CD4-positive, alpha-beta T cell treated with Interleukin-2 at 100 ng/mL for 4 hours (primary cell): ENCODE measurements around the gene TRAPPC12.
"Not testable (repeated sequence)": the region's sequence is repeated elsewhere in the genome, so short reads cannot be mapped to it uniquely, and the experiment has no call there.

Source experiments
- DNase-seq: peaks from one replicate; pipeline ENCODE4 v3.0.0-alpha.2; 2020; ENCODE audit warnings: low spot score

The TRAPPC12 gene

GRCh38 chr2:3505771-3506170 lies 126.3 kb downstream of the TRAPPC12 start:
- DNase-seq, result no peak

DNA sequence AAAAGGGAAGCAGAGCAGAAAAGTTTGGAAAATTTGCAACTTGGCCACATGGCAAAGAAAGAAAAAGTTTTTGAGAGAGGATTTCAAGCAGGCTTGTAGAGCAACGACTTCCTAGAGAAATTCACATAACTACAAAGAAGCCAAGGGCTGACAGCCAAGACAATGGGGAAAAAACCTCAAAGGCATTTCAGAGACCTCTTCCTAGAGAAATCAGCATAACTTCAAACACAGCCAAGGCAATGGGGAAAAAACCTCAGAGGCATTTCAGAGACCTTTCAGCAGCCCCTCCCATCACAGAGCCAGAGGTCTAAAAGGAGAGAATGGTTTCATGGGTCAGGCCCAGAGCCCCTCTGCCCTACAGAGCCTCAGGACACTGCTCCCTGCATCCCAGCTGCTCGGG lies 132.6 kb downstream of the TRAPPC12 start:
- no peak for DNase-seq

- no peak for DNase-seq
Observed at GRCh38 chr2:3513026-3513810, 133.7 kb downstream of the TRAPPC12 start.

- DNase-seq, result not testable (repeated sequence)
Observed at GRCh38 chr2:3515438-3515837, 135.9 kb downstream of the TRAPPC12 start.

DNA sequence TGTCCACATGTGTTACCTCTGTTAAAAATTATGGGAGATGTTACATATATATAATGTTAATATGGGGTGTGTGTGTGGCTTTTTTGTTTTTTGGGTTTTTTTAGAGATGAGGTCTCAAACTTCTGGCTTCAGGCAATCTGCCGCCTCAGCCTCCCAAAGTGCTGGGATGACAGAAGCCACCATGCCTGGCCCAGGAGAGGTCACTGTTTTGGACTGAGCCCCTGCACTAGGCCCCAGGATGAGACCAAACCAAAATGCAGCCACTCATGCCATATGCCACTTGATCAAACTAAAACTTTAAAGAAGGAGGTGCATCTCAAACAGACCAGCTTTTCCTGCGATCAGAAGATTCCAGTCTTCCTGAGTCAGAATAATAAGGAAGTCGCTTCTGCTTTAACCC lies 137.3 kb downstream of the TRAPPC12 start:
- DNase-seq, result no peak

DNA sequence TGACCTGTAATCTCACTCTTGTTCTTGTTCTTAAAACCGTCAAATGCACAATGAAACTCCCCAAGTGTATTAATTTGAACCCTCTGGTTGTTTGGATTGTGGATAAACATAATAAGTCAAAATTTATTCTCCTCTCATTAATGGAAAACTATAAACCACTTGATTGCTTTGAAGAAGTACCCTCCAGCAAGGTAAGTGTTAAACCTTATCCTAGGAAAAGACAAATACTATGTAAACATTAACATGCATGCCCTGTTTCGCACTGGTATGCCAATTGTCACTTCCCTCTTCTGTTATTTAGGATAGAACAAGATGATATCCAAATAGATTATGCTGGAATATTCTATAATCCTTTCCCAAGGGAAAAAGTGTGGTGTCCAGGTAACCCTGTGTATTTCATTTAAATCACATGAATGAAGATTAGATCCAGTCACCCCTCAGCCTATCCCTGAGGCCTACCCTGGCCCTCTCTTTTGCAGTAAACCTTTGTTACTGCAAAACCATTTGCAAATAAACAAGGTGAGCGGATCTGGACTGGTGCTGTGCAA lies 138.5 kb downstream of the TRAPPC12 start:
- DNase-seq, result no peak

DNA sequence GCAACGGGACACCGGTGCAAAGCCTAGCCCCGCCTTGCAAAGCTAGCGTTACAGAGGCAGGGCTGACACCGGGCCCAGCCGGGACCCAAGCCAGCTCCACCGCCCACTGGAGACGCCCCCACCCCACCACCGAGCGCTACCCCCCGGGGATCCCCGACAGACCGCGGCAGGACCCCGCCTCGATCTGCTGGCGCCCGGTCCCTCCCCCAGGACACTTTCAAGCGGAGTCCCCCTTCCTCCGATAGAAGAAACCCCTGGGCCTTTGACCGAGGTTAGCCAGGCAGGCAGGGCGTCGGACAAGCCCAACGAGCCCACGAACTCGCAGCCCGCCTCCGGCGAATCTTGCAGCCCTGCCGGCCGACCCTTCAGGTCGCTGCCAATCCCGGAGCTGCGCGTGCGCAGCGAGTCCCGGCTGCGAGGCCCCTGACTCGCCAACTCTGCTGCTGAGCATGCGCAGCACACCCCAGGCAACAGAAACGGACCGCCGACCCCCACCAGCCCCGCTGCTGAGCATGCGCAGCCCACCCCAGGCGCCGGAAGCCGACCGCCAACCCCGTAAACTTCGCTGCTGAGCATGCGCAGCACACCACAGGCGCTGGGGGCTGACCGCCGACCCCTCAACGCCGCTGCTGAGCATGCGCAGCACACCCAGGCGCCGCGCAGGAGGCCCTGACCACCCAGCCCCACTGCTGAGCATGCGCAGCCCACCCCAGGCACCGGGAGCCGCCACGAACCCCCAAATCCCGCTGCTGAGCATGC lies 139.2 kb downstream of the TRAPPC12 start:
- peak; percentile 99 for DNase-seq

DNA sequence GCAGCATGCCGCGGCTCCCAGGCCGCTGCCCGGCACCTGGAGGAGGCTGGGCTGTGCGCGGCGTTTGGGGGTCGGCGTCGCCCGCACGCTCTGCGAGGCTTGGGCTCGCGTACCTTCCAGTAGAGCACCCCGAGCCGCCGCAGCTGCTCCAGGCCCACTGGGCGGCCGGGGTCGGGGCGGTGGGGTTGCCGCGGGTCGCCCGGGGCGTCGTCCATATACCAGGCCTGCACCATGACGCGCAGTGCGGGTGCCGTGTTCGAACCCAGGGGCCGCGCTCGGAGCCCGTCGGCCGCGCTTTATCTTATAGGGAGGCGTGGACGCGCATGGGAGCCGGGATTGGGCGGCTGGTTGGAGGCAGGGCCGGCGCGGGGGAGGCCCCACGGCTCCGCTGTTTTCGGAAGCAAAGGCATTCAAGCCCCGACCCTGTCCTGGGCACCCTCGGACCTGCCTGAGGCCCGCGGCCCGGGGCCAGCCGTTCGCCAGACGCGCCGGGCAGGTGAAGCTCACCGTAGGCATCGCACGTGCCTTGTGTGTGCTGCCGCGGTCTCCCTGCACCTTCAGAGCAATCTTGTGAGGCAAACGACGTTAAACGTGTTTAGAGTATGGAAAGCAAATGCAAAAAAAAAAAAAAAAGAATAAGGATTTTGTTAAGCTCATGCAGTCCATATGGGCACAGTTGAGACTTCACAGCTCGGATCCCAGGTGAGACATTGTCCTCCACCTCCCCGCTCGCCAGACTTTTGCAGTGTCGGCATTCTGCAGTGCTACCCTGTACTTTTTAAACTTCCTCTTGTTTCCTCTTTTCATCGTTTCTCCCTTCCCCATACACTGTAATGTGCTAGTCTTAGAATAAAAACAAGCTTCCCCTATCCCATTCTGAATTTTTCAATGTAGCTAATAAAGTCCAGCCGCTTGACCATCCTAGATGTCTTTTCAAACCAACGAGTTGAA lies 140.0 kb downstream of the TRAPPC12 start, which contains the start of gene ADI1:
Gene ADI1, minus strand, starts transcription at position 277 of the 951 bp plus-strand sequence. Its CDS starts 44 bp downstream, at position 233.
- DNase-seq, result peak; percentile 76

DNA sequence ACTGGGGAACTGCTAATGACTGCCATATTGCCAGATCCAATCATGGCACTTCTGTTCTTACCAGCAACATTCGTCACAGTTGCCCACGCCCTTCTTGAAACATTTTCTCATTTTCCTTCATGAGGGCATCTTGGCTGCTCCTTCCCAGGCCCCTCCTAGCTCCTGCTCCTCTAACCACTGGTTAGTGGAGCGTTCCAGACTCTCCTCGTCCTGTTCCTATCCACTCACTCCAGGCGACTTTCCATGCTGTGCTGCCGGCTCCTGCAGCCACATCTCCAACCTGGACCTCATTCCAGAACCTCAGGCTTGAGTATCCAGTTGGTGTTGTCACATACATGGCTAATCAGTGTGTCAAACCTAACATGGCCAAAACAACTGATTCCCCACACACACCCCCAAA lies 141.1 kb downstream of the TRAPPC12 start:
- DNase-seq, result no peak

- DNase-seq, result no peak
Observed at GRCh38 chr2:3522961-3523421, 143.5 kb downstream of the TRAPPC12 start.

DNA sequence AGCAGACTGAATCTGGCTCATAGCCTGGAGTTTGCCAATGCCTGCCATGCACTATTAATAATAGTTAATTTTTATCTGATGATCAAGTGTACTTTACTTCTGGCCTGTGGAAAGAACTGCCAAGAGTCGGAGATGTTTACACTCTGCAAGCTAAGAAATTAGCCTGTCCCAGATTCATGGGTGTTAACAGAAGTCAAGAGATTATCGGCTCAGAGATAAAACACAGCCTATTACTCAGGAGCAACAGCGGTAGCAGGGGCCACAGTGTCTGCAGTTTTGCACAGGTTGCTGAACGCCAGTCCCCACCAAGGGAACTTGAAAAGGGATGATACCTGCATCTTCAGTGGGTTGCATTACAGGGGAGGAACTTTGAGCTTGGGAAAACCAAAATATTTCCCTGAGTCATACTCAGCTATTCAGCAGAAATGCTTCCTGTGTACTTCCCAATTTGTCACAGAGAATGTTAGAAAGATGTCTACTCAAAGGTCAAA lies 144.1 kb downstream of the TRAPPC12 start:
- DNase-seq, result no peak

- no peak for DNase-seq
Observed at GRCh38 chr2:3526871-3527270, 147.4 kb downstream of the TRAPPC12 start.

DNA sequence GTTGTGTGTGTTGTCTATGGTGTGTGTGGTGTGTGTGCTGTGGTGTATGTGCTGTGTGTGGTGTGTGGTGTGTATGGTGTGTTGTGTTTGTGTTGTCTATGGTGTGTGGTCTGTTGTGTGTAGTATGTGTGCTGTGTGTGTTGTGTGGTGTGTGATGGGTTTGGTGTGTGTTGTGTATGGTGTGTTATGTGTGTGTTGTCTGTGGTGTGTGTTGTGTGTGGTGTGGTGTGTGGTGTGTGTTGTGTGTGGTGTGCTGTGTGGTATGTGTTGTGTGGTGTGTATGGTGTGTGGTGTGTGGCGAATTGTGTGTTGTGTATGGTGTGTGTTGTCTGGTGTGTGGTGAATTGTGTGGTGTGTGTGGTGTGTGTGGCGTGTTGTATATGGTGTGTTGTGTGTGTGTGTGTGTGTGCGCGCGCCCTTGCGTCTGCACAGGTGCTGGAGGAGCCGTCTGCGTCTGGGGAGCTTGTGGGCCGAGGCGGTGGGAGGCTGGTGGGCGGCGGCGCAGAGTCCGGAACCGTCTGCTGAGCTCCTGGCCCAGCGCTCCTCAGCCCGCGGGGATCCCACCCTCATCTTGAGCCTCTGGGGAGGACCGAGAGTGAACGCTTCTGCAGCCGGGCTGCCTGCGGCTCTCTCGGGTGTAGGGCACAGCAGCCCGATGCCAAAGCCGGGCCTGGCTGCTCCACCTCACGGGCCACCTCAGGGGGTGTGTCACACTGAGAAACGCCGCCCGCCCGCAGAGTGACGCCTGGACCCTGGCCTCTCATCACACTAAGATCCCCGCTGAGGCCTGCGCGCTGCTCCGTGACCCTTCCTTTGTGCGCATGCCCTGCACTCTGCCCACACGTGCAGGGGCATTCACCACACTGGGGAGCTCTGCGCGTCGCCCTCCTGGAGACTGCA lies 148.6 kb downstream of the TRAPPC12 start:
- DNase-seq, result no peak
